Activated naive CD4-positive, alpha-beta T cell treated with anti-CD3 and anti-CD28 coated beads, Interleukin-2, amount 10 ng/mL, durations not matched to agents 5 hours and 36 hours (primary cell): Measurements from ENCODE around the gene SLC25A24. TPM values are rescaled to one million over a fixed set of nuclear protein-coding genes. Genes with fewer than 3 reads are reported as not detected.

Experiments used
- total RNA-seq, 2 experiments: library from RNA; stranded (reverse); gene quantifications; one replicate each; pipeline ENCODE4 v1.2.3, GENCODE V29; 2021

SLC25A24 gene
- total RNA-seq: 10 to 100 TPM; 20.7 to 21.7 TPM

GRCh38 chr1:108199781-108200686 lies at the start of gene SLC25A24:
TSS of gene SLC25A24 (minus strand) at chr1:108200343. CDS start at chr1:108200138, 205 bp downstream.

GRCh38 chr1:108243976-108244375 lies 43.8 kb upstream of the SLC25A24 start, which contains the start of gene NBPF4:
TSS of gene NBPF4 (minus strand) at chr1:108244076. CDS start at chr1:108243761, 315 bp downstream.

Other genes starting within 250 kb of the SLC25A24 start
- gene VAV3, start 235.2 kb downstream of the SLC25A24 start, total RNA-seq: 1 to 10 TPM; 2.7 to 3.3 TPM
- not detected for gene NBPF4, start 43.7 kb upstream of the SLC25A24 start, total RNA-seq
- not detected for gene NBPF6, start 250.0 kb upstream of the SLC25A24 start, total RNA-seq